Non-pigmented ciliary epithelial cell (primary cell): Measurements from ENCODE around the gene NAA20.

Experiments used
- DNase-seq: peaks from one replicate; pipeline ENCODE4 v3.0.0-alpha.2; 2010; ENCODE audit warnings: low read depth

Gene NAA20

DNA sequence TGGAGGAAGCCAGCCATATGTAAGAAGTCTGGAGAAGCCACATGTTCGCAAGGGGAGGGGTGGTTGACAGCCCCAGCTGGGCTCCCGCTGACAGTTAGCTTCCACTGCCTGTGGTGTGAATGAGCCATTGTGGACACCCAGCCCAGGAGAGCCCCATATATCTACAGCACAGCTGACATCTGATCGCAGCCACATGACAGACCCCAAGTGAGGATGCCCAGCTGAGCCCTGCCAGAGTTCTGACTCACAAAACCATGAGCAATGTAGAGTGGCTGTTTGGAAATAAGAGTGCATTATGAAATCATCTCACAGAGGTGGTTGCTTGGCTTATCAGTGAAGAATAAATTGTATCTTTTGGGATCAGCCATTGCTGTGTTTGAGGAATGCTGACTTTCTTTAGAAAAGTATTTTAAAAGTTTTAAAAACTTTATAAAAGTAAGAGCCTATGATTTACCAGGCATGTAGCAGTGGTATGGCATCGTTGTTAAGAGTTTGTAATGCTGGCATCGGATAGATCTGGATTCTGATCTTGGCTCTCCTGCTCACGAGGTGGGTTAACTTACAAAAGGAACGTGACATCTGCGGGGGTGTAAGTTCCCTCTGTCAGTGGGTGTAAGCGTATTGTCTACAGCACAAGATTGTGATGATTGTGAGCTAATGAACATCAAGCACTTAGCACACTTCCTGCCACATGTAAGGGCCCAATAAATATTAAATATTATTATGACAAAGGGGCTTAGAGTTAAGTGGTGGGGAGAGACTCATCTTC is 59.3 kb downstream of the NAA20 start:
- peak; percentile 13 for DNase-seq

- no peak for DNase-seq
These were observed 60.9 kb downstream of the NAA20 start for GRCh38 chr20:20078041-20078440.

GRCh38 chr20:20079102-20079784 is 62.1 kb downstream of the NAA20 start:
- no peak for DNase-seq
